BJ (cell line): ENCODE results near the gene DNM2. TPM values are rescaled to one million over a fixed set of nuclear protein-coding genes. Genes with fewer than 3 reads are reported as not detected.

ENCODE experiments used
- CTCF ChIA-PET: fragments of 350-600 bp; formaldehyde crosslinking; extraction: SDS; loops from one replicate; lab custom pipeline; 2021; ENCODE audit warnings: antibody characterized with exemption, inconsistent platforms; lab: Yijun Ruan, JAX
- POLR2A ChIA-PET: fragments of 300-600 bp; sonication (Branson Sonifier 250); formaldehyde crosslinking; extraction: SDS; loops from one replicate; lab custom pipeline; 2021; ENCODE audit warnings: antibody characterized with exemption; lab: Charles Lee
- DNase-seq: peaks from one replicate; pipeline ENCODE4 v3.0.0-alpha.2; 2011; ENCODE audit warnings: low read depth
- H3K27me3 ChIP-seq: 2 replicates; pipeline ENCODE4 v1.6.0; 2011; ENCODE audit warnings: low read length; ENCODE audit not compliant: control insufficient read depth, insufficient read depth
- H3K36me3 ChIP-seq: 2 replicates; pipeline ENCODE4 v1.5.1; 2011; ENCODE audit warnings: low read length; ENCODE audit not compliant: control insufficient read depth, insufficient read depth
- H3K4me3 ChIP-seq: 2 replicates; pipeline ENCODE4 v1.5.1; 2011; ENCODE audit warnings: low read depth, mild to moderate bottlenecking, control low read depth, low read length
- polyA plus RNA-seq: library from polyadenylated mRNA; depleted of rRNA; stranded (reverse); fragments of >200 nt; gene quantifications from 2 replicates; pipeline ENCODE4 v1.2.3, GENCODE V29; 2011
- TF ChIP-seq, protein P1 (sequence below): IDR thresholded peaks from 2 replicates; pipeline ENCODE4 v1.5.1; 2011; ENCODE audit warnings: low read depth, mild to moderate bottlenecking, control low read depth, inconsistent platforms, low read length, moderate library complexity; ENCODE audit not compliant: insufficient read depth

Gene DNM2
- polyA plus RNA-seq, 1 experiment: 64.2 TPM

DNA sequence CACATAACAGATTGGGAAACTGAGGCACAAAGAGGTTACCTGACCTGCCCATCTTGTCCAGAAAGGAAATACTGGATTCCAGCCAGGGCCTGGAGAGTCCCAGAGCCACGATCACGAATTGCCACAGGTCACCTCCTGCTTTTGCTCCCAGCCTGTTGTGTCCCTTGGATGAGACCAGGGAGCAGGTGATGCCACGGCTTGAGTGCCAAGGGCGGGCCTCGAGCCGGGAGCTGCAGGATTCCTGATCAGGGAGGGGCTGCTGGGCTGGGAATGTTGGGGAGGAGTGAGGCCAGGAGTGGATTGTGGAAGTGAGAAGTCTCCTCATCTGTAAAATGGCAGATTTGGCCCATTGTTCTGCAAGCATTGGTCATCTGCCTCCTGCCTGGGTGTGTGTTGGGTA lies 29.4 kb downstream of the DNM2 start:
- ChIA-PET POLR2A (interaction anchor here (0.6 kb wide), 1 partner anchor 206 kb away, joined by 6 read pairs; no protein-coding TSS in a partner anchor), CTCF (no interaction called here)
- Histone ChIP-seq H3K27me3 (no peaks in the 10 kb centered on the region), H3K4me3 (no peak overlapping the region), H3K36me3 (no peaks in the 10 kb centered on the region)
- TF ChIP-seq, protein P1, sequence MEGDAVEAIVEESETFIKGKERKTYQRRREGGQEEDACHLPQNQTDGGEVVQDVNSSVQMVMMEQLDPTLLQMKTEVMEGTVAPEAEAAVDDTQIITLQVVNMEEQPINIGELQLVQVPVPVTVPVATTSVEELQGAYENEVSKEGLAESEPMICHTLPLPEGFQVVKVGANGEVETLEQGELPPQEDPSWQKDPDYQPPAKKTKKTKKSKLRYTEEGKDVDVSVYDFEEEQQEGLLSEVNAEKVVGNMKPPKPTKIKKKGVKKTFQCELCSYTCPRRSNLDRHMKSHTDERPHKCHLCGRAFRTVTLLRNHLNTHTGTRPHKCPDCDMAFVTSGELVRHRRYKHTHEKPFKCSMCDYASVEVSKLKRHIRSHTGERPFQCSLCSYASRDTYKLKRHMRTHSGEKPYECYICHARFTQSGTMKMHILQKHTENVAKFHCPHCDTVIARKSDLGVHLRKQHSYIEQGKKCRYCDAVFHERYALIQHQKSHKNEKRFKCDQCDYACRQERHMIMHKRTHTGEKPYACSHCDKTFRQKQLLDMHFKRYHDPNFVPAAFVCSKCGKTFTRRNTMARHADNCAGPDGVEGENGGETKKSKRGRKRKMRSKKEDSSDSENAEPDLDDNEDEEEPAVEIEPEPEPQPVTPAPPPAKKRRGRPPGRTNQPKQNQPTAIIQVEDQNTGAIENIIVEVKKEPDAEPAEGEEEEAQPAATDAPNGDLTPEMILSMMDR: no peak
- DNase-seq: no peak

DNA sequence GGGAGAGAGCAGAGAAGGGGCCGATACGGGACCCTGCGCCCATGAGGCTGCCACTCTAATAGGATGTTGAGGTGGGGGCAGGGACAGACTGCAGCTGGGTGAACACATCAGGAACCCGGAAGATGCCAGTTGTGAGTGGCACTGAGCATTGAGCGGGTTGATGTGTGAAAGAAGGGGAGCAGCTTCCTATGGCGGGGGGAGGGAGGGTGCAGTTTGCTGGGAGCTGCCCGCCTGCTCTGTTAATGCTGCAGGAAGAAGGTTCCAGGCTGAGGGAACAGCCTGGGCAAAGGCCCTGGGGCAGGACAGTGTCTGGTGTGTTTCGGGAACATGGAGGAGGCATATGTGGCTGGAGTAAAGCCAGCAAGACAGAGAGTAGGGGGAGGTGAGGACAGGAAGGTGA lies 29.8 kb downstream of the DNM2 start:
- TF ChIP-seq, protein P1: no peak
- no peak overlapping the region for H3K4me3 ChIP-seq
- no peaks in the 10 kb centered on the region for H3K27me3 ChIP-seq
- CTCF ChIA-PET: no interaction called here
- DNase-seq: no peak
- POLR2A ChIA-PET: interaction anchor here (0.6 kb wide), 1 partner anchor 206 kb away, joined by 6 read pairs; no protein-coding TSS in a partner anchor
- no peaks in the 10 kb centered on the region for H3K36me3 ChIP-seq

DNA sequence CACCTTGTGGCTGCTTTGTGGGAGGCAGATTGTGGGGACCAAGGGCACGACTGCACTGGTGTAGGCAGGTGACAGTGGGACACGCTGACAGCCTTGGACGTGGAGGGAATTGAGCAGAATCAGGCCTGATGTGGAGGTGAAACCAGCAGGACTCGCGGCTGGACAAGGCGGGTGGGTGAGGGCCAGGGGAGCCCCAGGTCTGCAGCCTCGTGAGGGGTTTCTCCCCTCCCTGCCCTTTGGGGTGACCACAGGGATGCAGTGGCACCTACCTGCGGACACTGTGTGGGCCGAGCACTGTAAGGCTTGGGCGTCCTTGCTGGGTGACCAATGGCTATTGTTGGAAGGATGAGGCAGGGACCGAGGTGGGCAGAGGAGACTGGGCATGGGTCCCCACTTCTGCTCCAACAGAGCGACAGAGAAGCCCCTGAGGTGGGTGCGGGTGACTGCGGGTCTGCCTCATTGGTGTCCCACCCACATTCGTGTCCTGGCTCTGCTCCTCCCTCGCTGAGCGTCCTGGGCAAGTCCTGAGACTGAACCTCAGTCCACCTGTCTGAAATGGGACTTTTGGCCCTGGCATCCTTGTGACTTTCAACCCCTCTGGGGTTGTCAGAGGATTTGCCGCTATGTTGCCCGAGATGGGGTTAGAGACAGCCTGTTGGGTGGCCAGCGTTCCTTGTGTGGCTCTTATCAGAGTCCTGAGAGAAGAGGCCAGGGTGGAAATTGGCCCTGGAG lies 30.5 kb downstream of the DNM2 start:
- Histone ChIP-seq H3K27me3 (no peaks in the 10 kb centered on the region), H3K4me3 (no peak overlapping the region), H3K36me3 (no peaks in the 10 kb centered on the region)
- TF ChIP-seq, protein P1: no peak
- DNase-seq: no peak
- ChIA-PET CTCF (no interaction called here), POLR2A (no interaction called here)

DNA sequence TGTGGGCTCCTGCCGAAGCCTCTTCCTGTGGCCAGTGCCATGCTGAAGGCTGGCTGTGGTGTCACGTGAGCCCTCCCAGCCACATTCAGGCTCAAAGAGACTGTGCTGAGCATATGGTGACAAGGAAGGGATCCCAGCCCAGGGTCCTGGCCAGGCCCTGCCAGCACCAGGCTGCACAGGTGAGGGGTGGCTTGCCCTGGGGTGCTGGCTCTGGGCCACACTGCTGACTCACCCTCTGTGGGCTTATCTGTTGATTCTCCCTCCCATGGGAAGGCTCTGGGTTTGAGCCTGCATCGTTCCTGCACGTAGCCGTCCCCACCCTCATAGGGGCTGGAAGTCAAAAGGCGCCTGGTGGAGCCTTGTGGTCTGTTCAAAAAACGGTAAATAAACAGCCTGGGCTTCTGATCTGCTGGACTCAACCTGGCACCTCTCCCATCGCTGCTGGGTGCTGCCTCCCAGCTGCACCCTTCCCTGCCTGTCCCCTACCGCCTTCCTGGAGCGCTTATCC lies 31.1 kb downstream of the DNM2 start:
- TF ChIP-seq, protein P1: no peak
- POLR2A ChIA-PET: no interaction called here
- CTCF ChIA-PET: no interaction called here
- H3K4me3 ChIP-seq: no peak overlapping the region
- no peak for DNase-seq
- H3K27me3 ChIP-seq: no peaks in the 10 kb centered on the region
- H3K36me3 ChIP-seq: no peaks in the 10 kb centered on the region

DNA sequence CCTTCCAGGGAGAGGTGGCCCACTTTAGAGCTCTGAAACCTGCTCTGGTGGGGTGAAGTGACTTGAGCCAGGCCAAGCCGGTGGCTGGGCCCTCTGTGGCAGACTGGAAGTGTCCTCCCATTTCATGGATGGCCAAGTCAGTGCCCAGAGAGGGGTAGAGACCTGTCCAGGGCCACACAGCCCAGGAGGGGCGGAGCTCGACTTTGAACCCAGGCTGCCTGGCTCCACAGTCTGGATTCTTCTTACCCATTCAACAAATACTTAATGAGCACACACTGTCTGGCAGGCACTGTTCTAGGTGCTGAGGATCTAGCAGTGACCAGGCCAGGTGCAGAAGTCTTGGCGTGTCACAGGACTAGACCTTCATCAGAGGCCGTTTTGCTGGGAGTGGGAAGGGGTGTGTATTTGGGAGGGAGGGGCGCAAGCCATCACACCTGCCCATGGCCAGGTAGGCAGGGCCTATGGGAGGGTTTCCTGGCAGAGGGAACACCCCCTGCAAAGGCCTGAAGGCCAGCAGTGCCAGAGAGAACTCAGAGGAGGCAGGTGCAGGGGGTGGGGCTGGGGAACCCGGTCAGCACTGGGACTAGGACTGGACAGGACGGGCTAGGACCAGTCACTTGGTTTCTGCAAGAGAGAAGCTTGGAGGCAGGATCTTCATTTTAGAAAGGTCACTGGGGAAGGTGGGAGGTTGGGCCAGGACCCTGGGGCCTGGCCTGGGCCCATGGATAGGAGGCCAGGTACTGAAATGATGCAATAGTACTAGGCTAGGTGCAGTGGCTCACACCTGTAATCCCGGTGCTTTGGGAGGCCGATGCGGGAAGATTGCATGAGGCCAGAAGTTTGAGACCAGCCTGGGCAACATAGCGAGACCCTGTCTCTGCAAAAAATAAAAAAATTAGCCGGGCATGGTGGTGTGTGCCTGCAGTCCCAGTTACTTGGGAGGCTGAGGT lies 31.8 kb downstream of the DNM2 start:
- Histone ChIP-seq H3K27me3 (no peaks in the 10 kb centered on the region), H3K36me3 (no peaks in the 10 kb centered on the region), H3K4me3 (no peak overlapping the region)
- DNase-seq: no peak
- POLR2A ChIA-PET: no interaction called here
- CTCF ChIA-PET: no interaction called here
- TF ChIP-seq, protein P1: no peak
